Colonic mucosa (tissue), 4 donors: ENCODE data around the gene DPP10. TPM values are rescaled to one million over a fixed set of nuclear protein-coding genes. Genes with fewer than 3 reads are reported as not detected.

Experiments
- DNase-seq: peaks from one replicate; pipeline ENCODE4 v3.0.0-alpha.2; 2020
- H3K27ac ChIP-seq: fragments of 200-600 bp; one replicate; pipeline ENCODE4 v1.8.0; 2021
- H3K27me3 ChIP-seq: fragments of 200-600 bp; one replicate; pipeline ENCODE4 v1.8.0; 2021
- H3K36me3 ChIP-seq: fragments of 200-600 bp; one replicate; pipeline ENCODE4 v1.8.0; 2021
- H3K4me1 ChIP-seq: fragments of 200-600 bp; one replicate; pipeline ENCODE4 v1.8.0; 2021; ENCODE audit warnings: mild to moderate bottlenecking
- H3K4me3 ChIP-seq: fragments of 200-600 bp; one replicate; pipeline ENCODE4 v1.8.0; 2021
- H3K9ac ChIP-seq, 2 donors: one replicate each; pipeline ENCODE4 v1.7.0; 2013; ENCODE audit warnings: control low read depth in 2 of 2, low read depth in 2 of 2, low read length in 2 of 2
- H3K9me3 ChIP-seq: fragments of 200-600 bp; one replicate; pipeline ENCODE4 v1.8.0; 2021
- intact Hi-C: fragments of 100-400 bp; cut with DNase I; formaldehyde crosslinking; loops from one replicate; pipeline ENCODE4 v1.14.1; 2022
- total RNA-seq, 2 donors: library from RNA; stranded (reverse); fragmentation: NEBNext Ultra II Directional in 1 of 2; extraction: Animal tissue kit (Norgen Biotek cat#: 25700) in 1 of 2; gene quantifications; one replicate each; pipeline ENCODE4 v1.2.1, GENCODE V29; 2021
- TF ChIP-seq, protein P1 (sequence below): fragments of 200-600 bp; IDR thresholded peaks from one replicate; pipeline ENCODE4 v1.8.0; 2022; ENCODE audit warnings: antibody characterized with exemption, mild to moderate bottlenecking
- donor health status: healthy.
- donor health status: DM: no; HTN: no; CAD: no.
- donor health status: DM: no; HTN: no; CAD: no.

The DPP10 gene
- total RNA-seq, 2 donors from 2014 or later, result 6.0 to 8.1 TPM

DNA sequence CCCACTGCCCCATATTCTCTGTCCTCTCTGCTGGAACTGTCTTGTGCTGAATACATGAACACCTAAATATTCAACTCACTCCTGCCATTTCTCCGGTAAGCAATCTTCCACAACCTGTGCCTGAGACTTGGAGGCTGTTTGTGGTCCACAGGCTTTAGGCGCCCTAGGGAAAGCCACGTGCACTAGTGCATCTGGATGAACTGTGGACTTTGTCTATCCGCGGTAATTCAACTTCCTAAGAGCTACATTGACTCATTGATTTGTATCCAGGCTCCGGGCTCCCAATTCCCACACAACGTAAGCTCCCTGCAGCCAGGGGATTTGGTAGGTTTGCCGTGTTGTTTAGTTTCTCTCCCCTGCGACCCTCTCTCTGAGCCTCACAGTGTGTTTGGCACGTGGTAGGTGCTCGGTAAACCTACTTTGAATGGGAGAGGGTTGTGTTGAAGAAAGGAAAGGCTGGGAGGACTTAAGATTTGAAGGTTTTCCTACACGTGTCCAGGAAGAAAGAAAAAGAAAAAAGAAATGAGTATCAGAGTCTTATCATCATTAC is 718.2 kb downstream of the DPP10 start:
- TF ChIP-seq, protein P1, sequence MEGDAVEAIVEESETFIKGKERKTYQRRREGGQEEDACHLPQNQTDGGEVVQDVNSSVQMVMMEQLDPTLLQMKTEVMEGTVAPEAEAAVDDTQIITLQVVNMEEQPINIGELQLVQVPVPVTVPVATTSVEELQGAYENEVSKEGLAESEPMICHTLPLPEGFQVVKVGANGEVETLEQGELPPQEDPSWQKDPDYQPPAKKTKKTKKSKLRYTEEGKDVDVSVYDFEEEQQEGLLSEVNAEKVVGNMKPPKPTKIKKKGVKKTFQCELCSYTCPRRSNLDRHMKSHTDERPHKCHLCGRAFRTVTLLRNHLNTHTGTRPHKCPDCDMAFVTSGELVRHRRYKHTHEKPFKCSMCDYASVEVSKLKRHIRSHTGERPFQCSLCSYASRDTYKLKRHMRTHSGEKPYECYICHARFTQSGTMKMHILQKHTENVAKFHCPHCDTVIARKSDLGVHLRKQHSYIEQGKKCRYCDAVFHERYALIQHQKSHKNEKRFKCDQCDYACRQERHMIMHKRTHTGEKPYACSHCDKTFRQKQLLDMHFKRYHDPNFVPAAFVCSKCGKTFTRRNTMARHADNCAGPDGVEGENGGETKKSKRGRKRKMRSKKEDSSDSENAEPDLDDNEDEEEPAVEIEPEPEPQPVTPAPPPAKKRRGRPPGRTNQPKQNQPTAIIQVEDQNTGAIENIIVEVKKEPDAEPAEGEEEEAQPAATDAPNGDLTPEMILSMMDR, result no peak
- Histone ChIP-seq H3K27ac (no peak overlapping the region), H3K9me3 (no peaks in the 10 kb centered on the region), H3K27me3 (peaks cover 15% of the 10 kb centered on the region), H3K4me1 (no peaks in the 10 kb centered on the region), H3K36me3 (no peaks in the 10 kb centered on the region), H3K4me3 (peak overlapping the region; percentile 59), H3K9ac (no peak overlapping the region)
- intact Hi-C loops, result no loop called here
- DNase-seq, result peak; percentile 52

DNA sequence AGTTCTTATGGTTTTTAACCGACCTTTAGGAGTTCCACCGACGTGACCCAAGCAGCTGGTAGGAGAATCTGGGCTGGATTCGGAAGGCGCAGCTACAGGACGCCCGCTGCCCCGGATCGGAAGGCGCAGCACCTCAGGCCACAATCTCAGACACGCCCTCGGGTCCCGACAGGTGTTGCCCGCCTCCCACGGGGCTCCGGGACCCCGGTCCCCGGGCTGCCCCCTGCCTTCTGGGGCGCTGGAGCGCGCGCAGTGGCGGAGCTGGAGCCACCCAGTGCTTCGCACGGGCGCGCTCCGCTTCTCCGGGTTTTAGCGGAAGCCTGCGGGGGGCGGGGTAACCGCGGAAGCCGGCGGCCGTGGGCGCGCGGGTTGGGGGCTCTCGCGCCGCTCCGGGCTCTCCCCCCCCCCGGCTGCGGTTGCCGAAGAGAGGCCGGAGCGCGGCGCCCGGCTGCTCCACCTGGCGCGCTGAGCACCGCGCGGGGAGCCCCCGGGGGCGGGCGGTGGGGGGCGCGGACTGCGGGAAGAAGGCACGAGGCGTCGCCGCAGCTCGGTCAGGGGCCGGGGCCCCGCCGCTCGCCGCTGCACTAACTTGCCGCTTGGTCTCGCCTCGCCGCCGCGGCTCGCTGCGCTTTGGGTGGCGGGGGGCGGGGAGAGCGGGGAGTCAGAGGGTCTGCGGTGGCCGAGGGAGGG is 718.8 kb downstream of the DPP10 start:
- peaks cover 15% of the 10 kb centered on the region for H3K27me3 ChIP-seq
- TF ChIP-seq, protein P1, result no peak
- intact Hi-C loops, result no loop called here
- H3K9ac ChIP-seq, result no peak overlapping the region
- H3K4me1 ChIP-seq, result no peaks in the 10 kb centered on the region
- no peaks in the 10 kb centered on the region for H3K9me3 ChIP-seq
- H3K4me3 ChIP-seq, result peak overlapping the region; percentile 59
- peak overlapping the region; percentile 30 for H3K27ac ChIP-seq
- DNase-seq, result peak; percentile 73
- H3K36me3 ChIP-seq, result no peaks in the 10 kb centered on the region

GRCh38 chr2:115161771-115162493 is 719.5 kb downstream of the DPP10 start:
- no peaks in the 10 kb centered on the region for H3K9me3 ChIP-seq
- H3K4me1 ChIP-seq, result no peaks in the 10 kb centered on the region
- TF ChIP-seq, protein P1, result no peak
- intact Hi-C loops, result no loop called here
- H3K27me3 ChIP-seq, result peaks cover 15% of the 10 kb centered on the region
- H3K27ac ChIP-seq, result peak overlapping the region; percentile 30
- DNase-seq, result peak; percentile 74
- H3K4me3 ChIP-seq, result peak overlapping the region; percentile 59
- no peaks in the 10 kb centered on the region for H3K36me3 ChIP-seq
- no peak overlapping the region for H3K9ac ChIP-seq

DNA sequence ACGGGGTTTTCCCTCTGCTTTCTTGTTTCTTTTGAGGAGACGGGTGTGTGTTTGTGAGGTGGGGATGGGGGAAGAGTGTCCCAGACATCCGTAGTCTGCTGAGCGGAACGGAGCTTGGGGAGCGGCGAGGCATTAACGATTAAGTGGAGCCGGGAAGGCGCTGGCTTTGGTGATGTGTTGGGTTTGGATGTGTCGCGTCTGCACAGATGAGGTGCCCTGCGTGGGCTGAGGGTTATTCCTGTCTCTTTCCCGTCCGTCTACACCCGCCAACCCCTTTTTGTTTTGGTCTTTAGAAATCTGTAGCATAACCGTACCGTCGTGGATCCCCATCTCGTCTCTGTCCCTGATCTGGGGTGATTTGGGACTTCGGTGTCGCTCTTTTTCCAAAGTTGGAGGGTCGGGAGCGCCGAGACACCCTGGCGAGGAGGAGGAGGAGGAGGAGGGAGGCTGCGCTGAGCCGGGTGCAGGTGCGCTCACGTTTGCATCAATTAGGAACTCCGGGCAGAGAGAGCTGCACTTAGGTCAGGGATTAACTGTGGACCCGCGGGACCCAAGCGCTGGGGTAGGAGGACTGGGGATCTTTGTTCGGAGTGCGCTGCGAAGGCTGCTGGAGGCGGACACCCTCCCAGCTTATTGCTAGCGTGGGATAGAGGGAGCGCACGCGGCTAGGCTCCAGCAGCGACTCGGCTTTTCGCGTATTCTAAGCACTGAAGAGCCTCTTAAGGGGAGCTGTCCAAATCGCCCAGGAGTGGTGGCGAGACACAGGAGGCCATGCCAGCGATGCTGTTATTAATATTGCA is 720.3 kb downstream of the DPP10 start:
- Histone ChIP-seq H3K4me3 (peak overlapping the region; percentile 59), H3K36me3 (no peaks in the 10 kb centered on the region), H3K4me1 (no peaks in the 10 kb centered on the region), H3K27me3 (peaks cover 15% of the 10 kb centered on the region), H3K9me3 (no peaks in the 10 kb centered on the region), H3K27ac (no peak overlapping the region), H3K9ac (no peak overlapping the region)
- TF ChIP-seq, protein P1, result no peak
- intact Hi-C loops, result no loop called here
- peak; percentile 18 for DNase-seq

GRCh38 chr2:115163572-115163971 is 721.1 kb downstream of the DPP10 start:
- intact Hi-C loops, result no loop called here
- Histone ChIP-seq H3K27me3 (peaks cover 15% of the 10 kb centered on the region), H3K4me3 (no peak overlapping the region), H3K4me1 (no peaks in the 10 kb centered on the region), H3K9me3 (no peaks in the 10 kb centered on the region), H3K27ac (no peak overlapping the region), H3K9ac (no peak overlapping the region), H3K36me3 (no peaks in the 10 kb centered on the region)
- no peak for DNase-seq
- TF ChIP-seq, protein P1, result no peak
